ENCODE measurements around the gene OR52L1.

DNA sequence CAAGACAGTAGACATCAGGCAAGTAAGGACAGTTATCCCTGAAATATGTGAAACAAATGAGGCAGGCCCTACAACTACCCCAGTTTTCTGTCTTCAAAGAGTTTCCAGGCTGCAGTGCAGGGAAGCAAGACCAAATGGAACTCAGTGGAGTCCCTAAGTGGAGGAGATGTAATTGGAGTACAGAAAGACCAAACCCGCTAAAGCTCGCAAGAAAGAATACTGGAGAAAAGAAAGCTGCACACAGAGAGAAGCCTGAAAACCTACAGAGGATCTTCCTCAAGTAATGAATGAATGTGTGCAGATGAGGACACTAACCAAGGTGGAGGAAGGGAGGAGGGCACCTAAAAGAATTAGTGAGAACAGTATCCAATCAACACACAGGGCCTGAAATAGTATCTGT is 46.0 kb downstream of the OR52L1 start:
- no peak for TF ChIP-seq TEAD4 (IDR thresholded peaks at IDR 0.05)
- TF ChIP-seq EGR1 (IDR thresholded peaks at IDR 0.05), result no peak
- TF ChIP-seq EP300 (IDR thresholded peaks at IDR 0.05; ENCODE audit: borderline replicate concordance), result no peak
- no peak for TF ChIP-seq ZBTB7A (IDR thresholded peaks at IDR 0.05; ENCODE audit: low read depth)
- no peak for TF ChIP-seq CREB1 (IDR thresholded peaks at IDR 0.05; ENCODE audit: low read depth)

Measured in Ishikawa (cell line).